K562 (cell line): ENCODE results near the gene ACOT7. TPM values are rescaled to one million over a fixed set of nuclear protein-coding genes. Genes with fewer than 3 reads are reported as not detected.

Experiments
- ATAC-seq: fragments of 200-7000 bp; cut with Tn5 transposase; 3 replicates; pipeline ENCODE4 v1.9.1; 2020; ENCODE audit warnings: moderate library complexity
- BruUV-seq: library from RNA; stranded (reverse); fragments of 400-500 nt; replicated peaks from 2 replicates; lab custom pipeline; 2021; lab: Mats Ljungman, UMichigan
- CTCF ChIA-PET: fragments of 300-600 bp; formaldehyde crosslinking; extraction: SDS; loops from one replicate; lab custom pipeline; 2021; ENCODE audit warnings: low intra/inter-chr PET ratio; lab: Yijun Ruan, JAX
- POLR2A ChIA-PET: fragments of 300-600, 350-650 bp; sonication (Branson Sonifier 250); formaldehyde crosslinking; extraction: SDS; loops from one replicate; lab custom pipeline; 2021; ENCODE audit warnings: antibody characterized with exemption, inconsistent platforms; lab: Yijun Ruan, JAX
- DNase-seq, 4 experiments: peaks; one replicate each; pipeline versions ENCODE4 v3.0.0 to v3.0.0-alpha.2; 2011 to 2018; ENCODE audit warnings: low spot score in 3 of 4, mixed read lengths in 3 of 4; ENCODE audit errors: extremely low read depth in 1 of 4
- FAIRE-seq: peaks from 2 replicates; lab custom pipeline; 2011; peaks lifted over from hg19 to GRCh38; lab: Jason Lieb, UNC
- H2AFZ ChIP-seq: 2 replicates; pipeline ENCODE4 v1.6.0; 2011; ENCODE audit warnings: low read depth, low read length, control low read depth, inconsistent platforms
- H3K27ac ChIP-seq: fragments of 200-600 bp; 3 replicates; pipeline ENCODE4 v1.8.0; 2011; ENCODE audit warnings: low read depth, mild to moderate bottlenecking, control low read depth, inconsistent platforms, low read length, moderate library complexity, mixed read lengths; ENCODE audit errors: extremely low read depth
- H3K27me3 ChIP-seq, 2 experiments: fragments of 300-600 bp in 1 of 2; 2 replicates in 1 of 2; 3 replicates in 1 of 2; pipeline versions ENCODE4 v1.6.0 to v1.8.0; 2011; ENCODE audit warnings: inconsistent platforms in 2 of 2, low read length in 2 of 2, mild to moderate bottlenecking in 1 of 2, mixed read lengths in 1 of 2, moderate library complexity in 1 of 2; ENCODE audit not compliant: control insufficient read depth in 2 of 2, insufficient read depth in 2 of 2
- H3K36me3 ChIP-seq: fragments of 300-600 bp; 3 replicates; pipeline ENCODE4 v1.8.0; 2011; ENCODE audit warnings: mild to moderate bottlenecking, low read length, inconsistent platforms; ENCODE audit not compliant: control insufficient read depth, insufficient read depth
- H3K4me1 ChIP-seq, 2 experiments: fragments of 200-600 bp in 1 of 2; replicated peaks in 1 of 2; 2 replicates in 1 of 2; 3 replicates in 1 of 2; pipeline versions ENCODE4 v1.5.1 to v1.8.0; 2011; ENCODE audit warnings: inconsistent platforms in 2 of 2, low read length in 2 of 2, mild to moderate bottlenecking in 1 of 2, mixed read lengths in 1 of 2, moderate library complexity in 1 of 2; ENCODE audit not compliant: control insufficient read depth in 2 of 2, insufficient read depth in 2 of 2
- H3K4me2 ChIP-seq: 2 replicates; pipeline ENCODE4 v1.6.1; 2011; ENCODE audit warnings: low read length, control low read depth, inconsistent platforms, mixed read lengths; ENCODE audit not compliant: insufficient read depth
- H3K4me3 ChIP-seq: fragments of 200-600 bp; sonication (generic), shearing (Covaris generic); 2 replicates; pipeline ENCODE4 v1.5.1; 2016; ENCODE audit warnings: control low read depth, inconsistent platforms
- H3K79me2 ChIP-seq: fragments of 200-600 bp; 3 replicates; pipeline ENCODE4 v1.8.0; 2011; ENCODE audit warnings: low read length, inconsistent platforms; ENCODE audit not compliant: control insufficient read depth, insufficient read depth
- H3K9ac ChIP-seq, 2 experiments: 2 replicates each; pipeline versions ENCODE4 v1.6.0 to v1.6.1; 2011; ENCODE audit warnings: low read depth in 2 of 2, low read length in 2 of 2, control low read depth in 1 of 2, inconsistent platforms in 1 of 2, mild to moderate bottlenecking in 1 of 2, mixed read lengths in 1 of 2; ENCODE audit not compliant: insufficient read depth in 1 of 2
- H3K9me1 ChIP-seq: one replicate; pipeline ENCODE4 v1.6.0; 2011; ENCODE audit warnings: inconsistent platforms, mild to moderate bottlenecking, low read length, moderate library complexity; ENCODE audit not compliant: control insufficient read depth, insufficient read depth
- H3K9me3 ChIP-seq: replicated peaks from 2 replicates; pipeline ENCODE4 v1.5.1; 2011; ENCODE audit warnings: low read depth, low read length, inconsistent platforms; ENCODE audit not compliant: control insufficient read depth, insufficient read depth
- H4K20me1 ChIP-seq: replicated peaks from 2 replicates; pipeline ENCODE4 v1.6.1; 2011; ENCODE audit warnings: low read length, inconsistent platforms, mixed read lengths; ENCODE audit not compliant: control insufficient read depth, insufficient read depth
- ATF7 ChIP-seq: fragments of 450-650 bp; IDR thresholded peaks from 2 replicates; pipeline ENCODE4 v1.7.1; 2014; ENCODE audit warnings: mild to moderate bottlenecking, moderate library complexity
- HMG20B ChIP-seq: fragments of 250-450 bp; sonication (Bioruptor Pico); IDR thresholded peaks from 2 replicates; pipeline ENCODE4 v1.5.0; 2021; ENCODE audit warnings: mild to moderate bottlenecking
- POLR2A ChIP-seq: fragments of 450-650 bp; conservative IDR thresholded peaks from 2 replicates; pipeline ENCODE4 v1.6.1; 2016
- PRMT5 ChIP-seq: sonication (generic); formaldehyde crosslinking; IDR thresholded peaks from 2 replicates; pipeline ENCODE4 v1.5.0; 2020; ENCODE audit warnings: missing genetic modification reagents
- SUPT5H ChIP-seq: fragments of 450-650 bp; IDR thresholded peaks from 2 replicates; pipeline ENCODE4 v1.6.1; 2016
- ZNF146 ChIP-seq: IDR thresholded peaks from one replicate; pipeline ENCODE4 v1.6.1; 2018; ENCODE audit warnings: missing compliant biosample characterization; ENCODE audit not compliant: unreplicated experiment
- WGBS: fragments of 100-300 bp; shearing (Covaris generic); methylation state at CpG from one replicate; pipeline ENCODE4 v1.1.6; 2016; ENCODE audit warnings: low coverage, mixed read lengths; ENCODE audit not compliant: insufficient coverage; ENCODE audit errors: missing lambda C conversion rate; 5-methylcytosine and 5-hydroxymethylcytosine counted together
- in situ Hi-C: fragments of 300-500 bp; cut with MboI; formaldehyde crosslinking; loops from 4 replicates; pipeline ENCODE4 v1.15.0; 2018; ENCODE audit warnings: inconsistent platforms, mixed read lengths
- intact Hi-C: fragments of 100-400 bp; cut with micrococcal nuclease; formaldehyde crosslinking; loops from 2 replicates; pipeline ENCODE4 v1.14.2; 2022
- polyA plus RNA-seq, 8 experiments: library from polyadenylated mRNA; depleted of rRNA in 4 of 8; stranded (reverse) in 5 of 8; unstranded in 3 of 8; fragments of >200 nt; fragmentation: Nextera tagmentation in 2 of 8; fragmentation: Illumina TruSeq in 1 of 8; extraction: Ambion mirVana in 2 of 8; extraction: Trizol in 1 of 8; gene quantifications; 2 replicates each; pipeline versions ENCODE4 v1.2.1 to v1.2.3, GENCODE V29; 2011 to 2014; ENCODE audit warnings: inconsistent platforms in 1 of 8, missing spikeins in 1 of 8
- total RNA-seq, 7 experiments: library from RNA; depleted of rRNA in 6 of 7; stranded (reverse); fragments of >200 nt in 6 of 7; fragmentation: Illumina TruSeq in 2 of 7; extraction: Trizol in 2 of 7; gene quantifications; 2 replicates each; pipeline versions ENCODE4 v1.2.1 to v1.2.3, GENCODE V29; 2011 to 2021; ENCODE audit warnings: low replicate concordance in 1 of 7
- TF ChIP-seq, protein P1 (sequence below): fragments of 450-650 bp; IDR thresholded peaks from 2 replicates; pipeline ENCODE4 v1.6.1; 2017; ENCODE audit warnings: antibody characterized with exemption
- TF ChIP-seq, protein P2 (sequence below): fragments of 250-450 bp; sonication (Bioruptor Pico); IDR thresholded peaks from 2 replicates; pipeline ENCODE4 v1.9.0; 2021; ENCODE audit warnings: mild to moderate bottlenecking
- TF ChIP-seq, protein P3 (sequence below): sonication (generic); formaldehyde crosslinking; IDR thresholded peaks from 2 replicates; pipeline ENCODE4 v1.8.0; 2023; ENCODE audit warnings: mild to moderate bottlenecking, missing genetic modification reagents
- TF ChIP-seq, protein P4 (sequence below), 3 experiments: IDR thresholded peaks in 2 of 3; conservative IDR thresholded peaks in 1 of 3; 2 replicates each; pipeline ENCODE4 v1.5.1; 2011 to 2012; ENCODE audit warnings: low read length in 3 of 3, mild to moderate bottlenecking in 3 of 3, control low read depth in 2 of 3, improper control_type of control experiment in 1 of 3, inconsistent platforms in 1 of 3, low read depth in 1 of 3, mixed read lengths in 1 of 3, moderate library complexity in 1 of 3; ENCODE audit not compliant: insufficient read depth in 2 of 3
- TF ChIP-seq, protein P5 (sequence below): fragments of 250-450 bp; sonication (Bioruptor Pico); IDR thresholded peaks from 2 replicates; pipeline ENCODE4 v1.5.0; 2021; ENCODE audit warnings: mild to moderate bottlenecking, borderline replicate concordance

ACOT7 gene
- total and polyA plus RNA-seq, 9 of the 15 experiments (the other 6 are each of a cell fraction or from before 2014, with no cell fraction given), result 7.0 to 92.6 (median 37.2) TPM

DNA sequence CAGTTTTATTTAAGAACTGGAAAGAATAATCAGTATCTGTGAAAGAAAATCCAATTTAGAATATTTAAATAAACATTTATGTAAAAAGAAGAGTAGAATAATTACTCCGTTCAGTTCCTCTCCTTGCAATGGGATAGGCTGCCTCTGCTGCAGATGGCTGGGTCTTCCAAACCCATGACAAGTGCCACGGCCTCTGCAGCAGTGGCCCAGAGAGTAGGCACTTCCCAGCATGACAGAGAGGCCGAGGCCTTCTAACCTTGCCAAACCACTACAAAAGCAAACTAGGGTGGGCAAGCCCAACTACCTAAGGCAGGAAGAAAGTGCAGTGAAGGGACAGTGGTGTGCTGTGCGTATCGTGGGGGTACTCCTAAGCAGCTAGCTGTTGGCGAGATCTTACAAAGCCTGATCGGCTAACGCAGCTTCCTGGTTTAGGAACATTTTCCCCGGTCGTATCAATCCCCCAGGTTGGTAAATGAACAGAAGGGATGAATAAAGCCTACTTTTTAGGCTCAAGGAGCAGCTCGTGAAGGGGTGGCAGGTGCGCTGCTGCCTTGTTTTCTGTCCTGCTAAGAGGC is 172.3 kb downstream of the ACOT7 start:
- peaks cover 0 to 6% of the 10 kb centered on the region in 2 experiments; a peak in 2 of 5 replicates for H3K4me1 ChIP-seq
- H3K9me1 ChIP-seq, result no peaks in the 10 kb centered on the region
- no peak for DNase-seq
- ChIA-PET POLR2A (interaction anchor here (0.6 to 2.5 kb wide), 6 partner anchors 14 to 228 kb away, joined by 3 to 9 read pairs (median 3); partner anchors contain the start of gene ICMT), CTCF (no interaction called here)
- H3K9ac ChIP-seq, result no peak overlapping the region
- H3K9me3 ChIP-seq, result no peaks in the 10 kb centered on the region
- no peak overlapping the region for H3K27ac ChIP-seq
- no peak overlapping the region for H3K4me3 ChIP-seq
- BruUV-seq, result no TSS peak
- no peak overlapping the region for H3K4me2 ChIP-seq
- H2AFZ ChIP-seq, result no peak overlapping the region
- H4K20me1 ChIP-seq, result 0 out of 2 replicates have a peak, but pooled peaks cover 7% of the 10 kb centered on the region
- no peaks in the 10 kb centered on the region; the same call in 2 of the 3 replicates for H3K79me2 ChIP-seq
- no peaks in the 10 kb centered on the region for H3K27me3 ChIP-seq
- intact Hi-C loops (no loop called here), in situ Hi-C loops (no loop called here)
- H3K36me3 ChIP-seq, result peaks cover 67% of the 10 kb centered on the region; the same call in 2 of the 3 replicates
- WGBS, result 94% methylated on average over 12 of the region's 12 CpGs
- TF ChIP-seq, protein P1, sequence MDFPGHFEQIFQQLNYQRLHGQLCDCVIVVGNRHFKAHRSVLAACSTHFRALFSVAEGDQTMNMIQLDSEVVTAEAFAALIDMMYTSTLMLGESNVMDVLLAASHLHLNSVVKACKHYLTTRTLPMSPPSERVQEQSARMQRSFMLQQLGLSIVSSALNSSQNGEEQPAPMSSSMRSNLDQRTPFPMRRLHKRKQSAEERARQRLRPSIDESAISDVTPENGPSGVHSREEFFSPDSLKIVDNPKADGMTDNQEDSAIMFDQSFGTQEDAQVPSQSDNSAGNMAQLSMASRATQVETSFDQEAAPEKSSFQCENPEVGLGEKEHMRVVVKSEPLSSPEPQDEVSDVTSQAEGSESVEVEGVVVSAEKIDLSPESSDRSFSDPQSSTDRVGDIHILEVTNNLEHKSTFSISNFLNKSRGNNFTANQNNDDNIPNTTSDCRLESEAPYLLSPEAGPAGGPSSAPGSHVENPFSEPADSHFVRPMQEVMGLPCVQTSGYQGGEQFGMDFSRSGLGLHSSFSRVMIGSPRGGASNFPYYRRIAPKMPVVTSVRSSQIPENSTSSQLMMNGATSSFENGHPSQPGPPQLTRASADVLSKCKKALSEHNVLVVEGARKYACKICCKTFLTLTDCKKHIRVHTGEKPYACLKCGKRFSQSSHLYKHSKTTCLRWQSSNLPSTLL, result no peak
- peak; percentile 38; the same call in 1 of the 2 replicates for TF ChIP-seq POLR2A
- TF ChIP-seq, protein P2, sequence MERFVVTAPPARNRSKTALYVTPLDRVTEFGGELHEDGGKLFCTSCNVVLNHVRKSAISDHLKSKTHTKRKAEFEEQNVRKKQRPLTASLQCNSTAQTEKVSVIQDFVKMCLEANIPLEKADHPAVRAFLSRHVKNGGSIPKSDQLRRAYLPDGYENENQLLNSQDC (CRISPR knock-in tag), result no peak
- TF ChIP-seq, protein P3, sequence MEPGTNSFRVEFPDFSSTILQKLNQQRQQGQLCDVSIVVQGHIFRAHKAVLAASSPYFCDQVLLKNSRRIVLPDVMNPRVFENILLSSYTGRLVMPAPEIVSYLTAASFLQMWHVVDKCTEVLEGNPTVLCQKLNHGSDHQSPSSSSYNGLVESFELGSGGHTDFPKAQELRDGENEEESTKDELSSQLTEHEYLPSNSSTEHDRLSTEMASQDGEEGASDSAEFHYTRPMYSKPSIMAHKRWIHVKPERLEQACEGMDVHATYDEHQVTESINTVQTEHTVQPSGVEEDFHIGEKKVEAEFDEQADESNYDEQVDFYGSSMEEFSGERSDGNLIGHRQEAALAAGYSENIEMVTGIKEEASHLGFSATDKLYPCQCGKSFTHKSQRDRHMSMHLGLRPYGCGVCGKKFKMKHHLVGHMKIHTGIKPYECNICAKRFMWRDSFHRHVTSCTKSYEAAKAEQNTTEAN (CRISPR knock-in tag), result no peak
- TF ChIP-seq, protein P4, sequence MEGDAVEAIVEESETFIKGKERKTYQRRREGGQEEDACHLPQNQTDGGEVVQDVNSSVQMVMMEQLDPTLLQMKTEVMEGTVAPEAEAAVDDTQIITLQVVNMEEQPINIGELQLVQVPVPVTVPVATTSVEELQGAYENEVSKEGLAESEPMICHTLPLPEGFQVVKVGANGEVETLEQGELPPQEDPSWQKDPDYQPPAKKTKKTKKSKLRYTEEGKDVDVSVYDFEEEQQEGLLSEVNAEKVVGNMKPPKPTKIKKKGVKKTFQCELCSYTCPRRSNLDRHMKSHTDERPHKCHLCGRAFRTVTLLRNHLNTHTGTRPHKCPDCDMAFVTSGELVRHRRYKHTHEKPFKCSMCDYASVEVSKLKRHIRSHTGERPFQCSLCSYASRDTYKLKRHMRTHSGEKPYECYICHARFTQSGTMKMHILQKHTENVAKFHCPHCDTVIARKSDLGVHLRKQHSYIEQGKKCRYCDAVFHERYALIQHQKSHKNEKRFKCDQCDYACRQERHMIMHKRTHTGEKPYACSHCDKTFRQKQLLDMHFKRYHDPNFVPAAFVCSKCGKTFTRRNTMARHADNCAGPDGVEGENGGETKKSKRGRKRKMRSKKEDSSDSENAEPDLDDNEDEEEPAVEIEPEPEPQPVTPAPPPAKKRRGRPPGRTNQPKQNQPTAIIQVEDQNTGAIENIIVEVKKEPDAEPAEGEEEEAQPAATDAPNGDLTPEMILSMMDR (IDR thresholded peaks at IDR 0.05 in 2 of 3, conservative IDR thresholded peaks at IDR 0.05 in 1 of 3; ENCODE audit: insufficient read depth in 2 of 3, low read depth in 1 of 3, low read length in 3 of 3), result no peak
- no peak for TF ChIP-seq PRMT5
- TF ChIP-seq HMG20B (CRISPR knock-in tag), result no peak
- TF ChIP-seq ZNF146 (CRISPR knock-in tag), result no peak
- TF ChIP-seq, protein P5, sequence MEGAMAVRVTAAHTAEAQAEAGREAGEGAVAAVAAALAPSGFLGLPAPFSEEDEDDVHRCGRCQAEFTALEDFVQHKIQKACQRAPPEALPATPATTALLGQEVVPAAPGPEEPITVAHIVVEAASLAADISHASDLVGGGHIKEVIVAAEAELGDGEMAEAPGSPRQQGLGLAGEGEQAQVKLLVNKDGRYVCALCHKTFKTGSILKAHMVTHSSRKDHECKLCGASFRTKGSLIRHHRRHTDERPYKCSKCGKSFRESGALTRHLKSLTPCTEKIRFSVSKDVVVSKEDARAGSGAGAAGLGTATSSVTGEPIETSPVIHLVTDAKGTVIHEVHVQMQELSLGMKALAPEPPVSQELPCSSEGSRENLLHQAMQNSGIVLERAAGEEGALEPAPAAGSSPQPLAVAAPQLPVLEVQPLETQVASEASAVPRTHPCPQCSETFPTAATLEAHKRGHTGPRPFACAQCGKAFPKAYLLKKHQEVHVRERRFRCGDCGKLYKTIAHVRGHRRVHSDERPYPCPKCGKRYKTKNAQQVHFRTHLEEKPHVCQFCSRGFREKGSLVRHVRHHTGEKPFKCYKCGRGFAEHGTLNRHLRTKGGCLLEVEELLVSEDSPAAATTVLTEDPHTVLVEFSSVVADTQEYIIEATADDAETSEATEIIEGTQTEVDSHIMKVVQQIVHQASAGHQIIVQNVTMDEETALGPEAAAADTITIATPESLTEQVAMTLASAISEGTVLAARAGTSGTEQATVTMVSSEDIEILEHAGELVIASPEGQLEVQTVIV, result no peak
- no peak for TF ChIP-seq ATF7
- peak; percentile 35; the same call in 1 of the 2 replicates for TF ChIP-seq SUPT5H
- FAIRE-seq, result no peak
- no peak for ATAC-seq
